KOPT-K1 (cell line): Measurements from ENCODE around the gene MPP2.
"Not testable (repeated sequence)": the region's sequence is repeated elsewhere in the genome, so short reads cannot be mapped to it uniquely, and the experiment has no call there.

Source experiments
- H3K27ac ChIP-seq: fragments of 200-600 bp; sonication (generic); 2 replicates; pipeline ENCODE4 v1.5.1; 2016; ENCODE audit warnings: antibody characterized with exemption, mild to moderate bottlenecking, low read depth, low read length; ENCODE audit not compliant: poor library complexity, severe bottlenecking
- H3K36me3 ChIP-seq: fragments of 200-600 bp; sonication (generic); 2 replicates; pipeline ENCODE4 v1.5.1; 2017; ENCODE audit warnings: antibody characterized with exemption, mild to moderate bottlenecking, low read length, moderate library complexity; ENCODE audit not compliant: insufficient read depth
- H3K9me3 ChIP-seq: fragments of 200-600 bp; sonication (generic); 2 replicates; pipeline ENCODE4 v1.5.1; 2017; ENCODE audit warnings: antibody characterized with exemption, low read length, mild to moderate bottlenecking; ENCODE audit not compliant: insufficient read depth, poor library complexity, severe bottlenecking

The MPP2 gene

GRCh38 chr17:43938838-43939182 lies 31.5 kb upstream of the MPP2 start:
- no peaks in the 10 kb centered on the region for H3K9me3 ChIP-seq
- H3K27ac ChIP-seq, result no peak overlapping the region

GRCh38 chr17:43936434-43936833 lies 29.1 kb upstream of the MPP2 start:
- no peaks in the 10 kb centered on the region for H3K36me3 ChIP-seq
- H3K27ac ChIP-seq, result no peak overlapping the region
- H3K9me3 ChIP-seq, result no peaks in the 10 kb centered on the region

More at GRCh38 chr17:43938838-43939182, 31.5 kb upstream of the MPP2 start:
- no peaks in the 10 kb centered on the region for H3K36me3 ChIP-seq

GRCh38 chr17:43935926-43936261 lies 28.6 kb upstream of the MPP2 start:
- no peaks in the 10 kb centered on the region for H3K36me3 ChIP-seq

GRCh38 chr17:43935204-43935925 lies 28.0 kb upstream of the MPP2 start:
- H3K9me3 ChIP-seq, result no peaks in the 10 kb centered on the region
- no peak overlapping the region for H3K27ac ChIP-seq
- H3K36me3 ChIP-seq, result no peaks in the 10 kb centered on the region

More at GRCh38 chr17:43935926-43936261, 28.6 kb upstream of the MPP2 start:
- Histone ChIP-seq H3K27ac (no peak overlapping the region), H3K9me3 (no peaks in the 10 kb centered on the region)

- Histone ChIP-seq H3K36me3 (no peaks in the 10 kb centered on the region), H3K27ac (no peak overlapping the region), H3K9me3 (no peaks in the 10 kb centered on the region)
Measured at GRCh38 chr17:43932923-43933322, 25.6 kb upstream of the MPP2 start.

GRCh38 chr17:43932357-43932756 lies 25.0 kb upstream of the MPP2 start:
- H3K27ac ChIP-seq, result no peak overlapping the region
- no peaks in the 10 kb centered on the region for H3K36me3 ChIP-seq
- H3K9me3 ChIP-seq, result no peaks in the 10 kb centered on the region

GRCh38 chr17:43931062-43931571 lies 23.8 kb upstream of the MPP2 start:
- H3K27ac ChIP-seq, result no peak overlapping the region
- H3K36me3 ChIP-seq, result no peaks in the 10 kb centered on the region
- H3K9me3 ChIP-seq, result no peaks in the 10 kb centered on the region

GRCh38 chr17:43928609-43929008 lies 21.3 kb upstream of the MPP2 start:
- Histone ChIP-seq H3K27ac (no peak overlapping the region), H3K9me3 (no peaks in the 10 kb centered on the region), H3K36me3 (no peaks in the 10 kb centered on the region)

GRCh38 chr17:43927929-43928328 lies 20.6 kb upstream of the MPP2 start:
- not testable (repeated sequence) for H3K27ac ChIP-seq, H3K9me3 ChIP-seq, H3K36me3 ChIP-seq

GRCh38 chr17:43927060-43927864 lies 19.9 kb upstream of the MPP2 start:
- Histone ChIP-seq H3K36me3 (no peaks in the 10 kb centered on the region), H3K9me3 (no peaks in the 10 kb centered on the region), H3K27ac (no peak overlapping the region)

GRCh38 chr17:43924558-43924957 lies 17.2 kb upstream of the MPP2 start:
- Histone ChIP-seq H3K9me3 (no peaks in the 10 kb centered on the region), H3K36me3 (no peaks in the 10 kb centered on the region), H3K27ac (no peak overlapping the region)

GRCh38 chr17:43920500-43921095 lies 13.3 kb upstream of the MPP2 start:
- H3K36me3 ChIP-seq, result no peaks in the 10 kb centered on the region
- no peaks in the 10 kb centered on the region for H3K9me3 ChIP-seq
- H3K27ac ChIP-seq, result no peak overlapping the region

- Histone ChIP-seq H3K27ac (no peak overlapping the region), H3K9me3 (no peaks in the 10 kb centered on the region), H3K36me3 (no peaks in the 10 kb centered on the region)
Measured at GRCh38 chr17:43918026-43918389, 10.7 kb upstream of the MPP2 start.

- Histone ChIP-seq H3K27ac (no peak overlapping the region), H3K36me3 (no peaks in the 10 kb centered on the region), H3K9me3 (no peaks in the 10 kb centered on the region)
Measured at GRCh38 chr17:43917348-43918025, 10.2 kb upstream of the MPP2 start.

- Histone ChIP-seq H3K27ac (no peak overlapping the region), H3K36me3 (no peaks in the 10 kb centered on the region), H3K9me3 (no peaks in the 10 kb centered on the region)
Measured at GRCh38 chr17:43917016-43917347, 9.6 kb upstream of the MPP2 start.
